C1 segment of cervical spinal cord (tissue), 14 donors: Measurements from ENCODE around the gene COG5.

Source experiments
- DNase-seq, 14 donors: peaks; one replicate each; lab custom pipeline; 2025; lab: John Stamatoyannopoulos, UW

Gene COG5

DNA sequence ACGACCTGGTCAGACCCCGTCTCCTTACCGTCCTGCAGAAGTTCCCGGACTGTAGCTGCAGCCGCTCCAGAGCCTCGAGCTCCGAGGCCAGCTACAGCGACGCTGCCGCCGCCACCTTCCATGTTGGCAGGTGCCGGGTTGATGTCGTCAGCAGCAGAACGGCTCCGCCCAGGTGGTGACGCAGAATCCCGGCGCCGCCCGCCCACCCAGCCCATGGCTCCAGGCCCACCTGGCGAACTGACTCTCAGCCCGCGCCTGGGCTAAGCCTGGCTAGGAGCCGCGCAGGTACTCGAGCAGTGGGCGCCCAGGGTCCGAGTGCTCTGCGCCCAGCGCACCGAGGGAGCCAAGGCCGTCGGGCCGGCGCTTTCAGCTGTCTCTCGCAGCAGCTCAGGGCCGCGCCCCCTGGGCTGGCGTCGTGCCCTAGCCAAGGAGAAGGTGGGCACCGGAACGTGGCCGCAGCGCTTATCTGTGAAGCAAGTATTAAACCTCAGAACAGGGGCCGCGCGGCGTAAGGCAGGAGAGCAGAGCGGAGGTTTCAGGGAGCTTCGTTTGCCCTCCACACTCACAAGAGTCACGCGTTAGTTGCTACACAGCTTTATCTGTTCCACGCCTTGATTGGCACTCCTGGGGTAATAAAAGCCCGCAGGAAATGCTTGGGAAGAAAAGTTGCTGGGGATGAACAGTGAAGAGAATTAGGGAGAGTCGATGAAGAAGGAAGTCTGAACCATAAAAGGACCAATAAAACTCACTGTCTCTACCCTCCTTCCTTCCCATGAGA is at the start of gene COG5, which contains the start of gene DUS4L:
Gene COG5 (minus strand): TSS at position 146 of the 778 bp plus-strand sequence. CDS start 24 bp downstream, at position 122.
Gene DUS4L (plus strand): TSS at position 197 of the 778 bp plus-strand sequence. CDS start 3,100 bp downstream, outside the sequence.
- DNase-seq: peak in 13 of 14 donors; percentile 52 to 86 (median 80)

DNA sequence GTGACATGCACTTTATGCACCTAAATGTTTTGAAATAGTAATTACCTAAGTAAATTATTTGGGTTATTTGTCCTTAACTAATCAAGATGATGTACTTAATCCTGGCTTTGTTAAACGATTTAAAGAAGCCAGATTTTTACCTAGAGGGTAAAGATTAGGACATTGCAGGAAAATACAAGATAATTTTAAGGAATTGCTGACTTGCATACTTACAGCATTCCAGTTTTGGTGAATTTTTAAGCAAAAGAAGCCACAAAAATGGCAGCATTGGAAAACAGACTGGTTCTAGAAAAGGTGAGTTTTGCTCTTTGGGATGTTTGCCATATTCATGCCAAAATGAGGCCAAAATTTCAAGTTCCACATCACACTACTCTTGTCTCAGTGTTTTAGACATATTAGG is 49.7 kb upstream of the COG5 start:
- DNase-seq: no peak

DNA sequence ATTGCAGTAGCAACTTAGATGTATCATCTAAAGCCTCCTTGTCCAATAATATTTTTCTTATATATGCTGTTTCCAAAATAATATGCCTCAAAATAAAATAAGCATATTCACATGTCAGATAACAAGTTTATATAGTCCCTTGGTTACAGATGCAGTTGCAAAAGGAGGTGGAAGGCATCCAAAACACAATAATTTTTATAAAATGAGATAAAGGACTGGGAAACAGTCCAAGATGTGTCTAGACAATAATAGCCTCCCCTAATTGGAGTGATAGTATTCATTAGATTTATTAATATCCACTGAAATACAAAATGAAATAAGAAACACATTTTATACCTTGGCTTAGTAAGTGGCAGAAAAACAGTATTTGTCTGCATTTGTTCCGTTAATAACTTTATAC is 46.6 kb upstream of the COG5 start:
- DNase-seq: no peak

DNA sequence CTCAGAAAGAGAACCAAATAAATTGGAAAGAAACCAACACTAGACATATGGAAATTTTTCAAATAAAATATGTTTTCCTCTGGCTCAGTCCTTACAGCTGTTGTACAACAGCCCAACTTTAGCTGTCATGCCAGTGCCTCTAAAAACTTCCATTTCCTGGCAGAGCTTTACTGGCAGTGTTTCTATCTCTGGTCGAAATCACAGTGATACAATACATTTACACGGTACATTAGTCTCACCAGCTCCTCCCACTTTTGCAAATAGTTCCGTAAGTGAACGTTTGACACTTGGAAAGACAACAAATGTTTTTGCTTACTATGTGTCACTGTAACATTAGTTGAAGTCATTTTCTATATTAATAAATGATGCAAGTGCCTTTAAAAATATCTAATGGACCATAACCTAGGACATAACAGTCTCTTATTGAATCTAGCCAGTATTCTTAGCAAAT is 46.1 kb upstream of the COG5 start:
- DNase-seq: no peak

DNA sequence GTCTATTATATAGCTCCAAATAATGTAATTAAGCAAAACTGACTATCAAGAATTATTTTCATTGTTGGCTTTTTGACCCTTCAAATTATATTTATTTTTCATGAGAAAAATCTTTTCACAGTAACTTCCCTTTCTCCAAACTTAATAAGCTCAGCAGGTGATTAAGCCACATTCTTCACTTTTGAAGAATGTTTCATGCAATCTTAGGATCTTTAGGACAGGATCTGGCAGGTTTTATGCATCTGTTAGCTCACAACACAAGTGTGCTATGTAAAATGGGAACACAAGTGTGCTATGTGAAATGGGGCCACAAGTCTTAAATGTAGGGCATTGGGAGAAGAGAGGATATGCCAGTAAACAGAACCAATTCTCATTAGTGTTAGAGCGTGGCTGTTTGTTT is 42.6 kb upstream of the COG5 start:
- DNase-seq: no peak

DNA sequence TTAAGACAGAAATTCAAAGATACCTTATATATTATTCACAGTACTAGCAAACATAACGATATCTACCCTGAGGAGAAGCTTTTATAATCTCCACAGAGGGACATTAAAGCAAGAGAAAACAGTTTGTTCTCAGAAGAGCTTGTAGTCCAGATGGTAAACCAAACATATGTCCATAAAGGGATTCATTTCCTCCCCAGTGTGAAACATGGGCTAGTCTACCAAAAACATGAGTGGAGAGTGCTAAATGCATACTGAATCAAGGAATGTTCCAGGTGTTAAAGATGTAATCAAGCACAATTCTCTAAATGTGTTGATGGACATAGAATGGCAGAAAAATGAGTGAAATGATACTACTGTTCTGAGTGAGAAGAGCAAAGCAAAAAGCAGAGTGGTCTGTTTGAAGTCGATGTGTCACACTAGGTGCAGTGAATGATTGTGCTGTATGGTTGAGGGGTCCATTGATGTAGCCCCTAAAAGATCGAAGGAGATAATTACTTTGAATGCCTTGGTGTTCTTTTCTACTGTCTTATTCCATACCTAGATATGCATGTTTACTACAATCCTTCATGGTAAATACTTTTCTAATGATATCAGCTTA is 41.6 kb upstream of the COG5 start:
- peak in 1 of 14 donors; percentile 79 for DNase-seq

DNA sequence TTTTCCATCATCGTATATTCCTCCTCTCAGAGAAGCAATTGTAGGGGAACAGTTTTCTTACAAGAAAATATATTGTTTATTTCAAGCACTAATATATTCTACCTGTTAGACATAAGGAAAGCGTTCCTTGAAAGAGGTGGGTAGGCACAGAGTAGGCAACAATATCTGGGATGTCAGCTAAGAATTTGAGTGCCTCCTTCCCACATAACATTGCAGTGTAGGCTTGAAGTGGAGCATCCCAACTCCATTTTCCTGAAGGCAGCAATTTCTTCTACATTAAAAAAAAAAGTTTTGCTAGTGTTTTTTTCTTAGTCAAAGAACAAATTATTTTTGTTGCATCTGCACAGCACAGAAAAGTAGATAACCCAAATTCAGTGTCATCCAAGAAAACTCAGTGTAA is 37.1 kb upstream of the COG5 start:
- DNase-seq: no peak

DNA sequence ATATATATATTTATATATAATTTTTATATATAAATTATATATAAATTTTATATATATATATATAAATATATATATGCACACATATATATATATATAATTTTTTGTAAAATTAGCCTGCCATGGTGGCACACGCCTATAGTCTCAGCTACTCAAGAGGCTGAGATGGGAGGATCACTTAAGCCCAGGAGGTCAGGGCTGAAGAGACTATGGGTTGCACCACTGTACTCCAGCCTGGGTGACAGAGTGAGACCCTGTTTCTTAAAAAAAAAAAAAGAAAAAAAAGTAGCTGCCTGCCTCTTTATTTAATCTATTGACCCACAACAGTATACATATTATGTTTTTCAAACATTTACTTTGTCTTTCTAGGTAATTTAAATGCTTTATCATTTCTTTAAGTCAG is 35.5 kb upstream of the COG5 start:
- DNase-seq: no peak

DNA sequence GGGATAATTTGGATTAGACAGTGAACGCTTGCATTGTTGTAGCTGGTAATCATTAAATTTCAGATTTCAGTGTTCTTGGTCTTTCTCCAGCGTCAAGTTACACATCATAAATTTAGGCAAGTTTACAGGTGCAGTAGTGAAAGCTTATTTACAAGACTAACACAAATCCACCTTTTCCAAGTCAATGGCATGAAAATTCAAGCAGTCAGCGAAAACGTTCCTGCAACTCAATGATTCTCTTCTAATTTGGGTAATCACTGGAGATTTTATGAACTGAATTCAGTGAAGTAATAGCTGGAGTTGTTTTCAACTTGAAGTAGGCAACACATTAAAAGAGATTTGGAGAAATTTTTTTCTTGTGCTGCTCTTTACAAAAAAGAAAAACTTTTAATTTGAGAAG is 34.2 kb upstream of the COG5 start:
- DNase-seq: no peak

DNA sequence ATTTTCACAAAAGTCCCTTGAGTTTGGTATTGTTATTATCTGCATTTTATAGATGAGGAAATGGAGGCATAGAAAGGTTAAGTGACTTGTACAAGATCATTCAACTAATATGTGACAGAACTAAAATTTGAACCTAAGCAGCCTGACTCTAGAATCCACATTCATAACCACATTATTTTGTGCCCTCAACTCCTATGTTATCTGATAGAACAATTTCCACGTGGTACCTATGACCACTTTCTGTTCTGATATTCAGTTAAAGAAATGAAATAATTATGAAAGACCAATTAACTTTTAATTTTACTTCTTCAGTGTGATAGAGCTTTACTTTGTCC is 33.8 kb upstream of the COG5 start:
- DNase-seq: no peak

DNA sequence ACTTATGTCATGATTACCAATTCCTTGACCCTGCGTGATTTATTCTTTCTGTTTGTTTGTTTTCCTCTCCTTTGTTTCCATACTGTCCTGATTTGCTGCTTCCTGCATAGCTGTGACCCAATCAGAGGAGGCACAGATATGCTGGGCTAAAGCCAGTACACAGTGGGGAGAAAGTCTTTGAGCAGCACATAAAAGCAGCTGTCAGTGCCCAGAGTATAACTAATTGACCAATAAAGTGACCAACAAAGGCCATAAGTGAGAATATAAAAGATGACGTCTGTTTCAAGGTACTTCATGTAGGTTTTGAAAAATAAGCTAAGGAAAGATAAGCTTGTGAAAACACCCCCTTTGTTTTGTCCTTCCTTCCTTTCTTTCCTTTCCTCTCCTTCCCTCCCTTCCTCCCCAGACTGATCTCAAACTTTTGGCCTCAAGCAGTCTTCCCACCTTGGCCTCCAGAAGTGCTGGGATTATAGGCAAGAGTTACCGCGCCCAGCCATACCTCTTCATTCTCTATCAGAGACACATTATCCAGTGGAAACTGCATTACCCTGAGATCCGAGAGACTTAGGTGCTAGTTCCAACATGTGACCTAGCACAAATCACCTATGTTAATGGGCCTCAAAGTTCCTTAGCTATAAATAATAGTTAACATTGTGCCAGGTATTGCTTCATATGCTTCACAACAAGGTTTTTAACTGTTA is 33.3 kb upstream of the COG5 start:
- no peak for DNase-seq

DNA sequence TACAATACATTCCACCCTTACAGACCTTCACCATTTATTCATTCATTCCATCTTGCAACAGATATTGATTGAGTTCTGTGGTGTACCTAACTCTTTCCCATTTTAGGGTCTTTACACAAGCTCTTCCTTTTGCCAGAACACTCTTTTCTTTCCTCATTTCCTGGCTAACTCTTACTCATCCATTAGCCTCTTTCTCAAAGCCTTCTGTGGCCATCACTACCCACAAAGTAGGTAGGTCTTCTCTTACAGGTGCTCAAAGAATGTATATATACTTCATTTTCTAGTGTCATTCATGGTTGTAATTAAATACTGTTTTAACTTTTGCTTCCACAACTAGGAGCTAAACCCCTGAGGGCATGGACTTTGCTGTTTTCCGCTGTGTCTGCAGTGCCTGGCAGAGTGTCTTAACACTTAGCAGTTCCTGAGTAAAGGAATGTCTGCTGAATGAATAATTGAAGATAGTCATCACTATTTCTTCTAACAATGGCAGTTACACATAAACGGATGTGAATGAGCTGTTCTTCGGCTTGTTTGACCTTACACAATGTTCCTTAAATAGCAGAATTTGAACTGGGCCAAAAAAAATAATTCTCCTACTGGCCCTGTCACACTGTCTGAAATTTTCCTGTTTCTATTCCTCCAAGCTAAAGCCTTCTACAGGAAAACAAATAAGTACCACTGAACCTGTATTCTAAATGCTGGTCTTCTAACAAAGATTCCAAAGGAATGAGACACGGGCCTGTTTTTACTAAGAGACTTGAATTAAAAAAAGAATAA is 31.4 kb upstream of the COG5 start:
- DNase-seq: no peak

DNA sequence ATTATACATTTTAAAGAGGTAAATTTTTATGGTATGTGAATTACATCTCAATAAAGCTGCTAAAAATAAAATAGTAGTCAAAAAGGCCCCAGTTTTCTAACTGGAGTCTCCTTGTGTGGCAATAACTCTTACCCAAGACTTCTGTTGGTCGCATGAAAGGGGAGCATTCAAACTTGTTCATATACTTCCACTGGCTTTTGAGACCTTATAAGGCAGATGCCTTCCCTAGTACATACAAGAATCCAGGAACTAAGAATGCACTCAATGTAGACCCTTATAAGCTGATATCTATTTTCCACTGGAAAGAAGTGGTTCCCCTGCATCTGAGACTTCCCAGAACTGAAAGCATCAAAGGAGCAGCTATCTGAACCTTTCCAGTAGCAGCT is 29.3 kb upstream of the COG5 start:
- no peak for DNase-seq

DNA sequence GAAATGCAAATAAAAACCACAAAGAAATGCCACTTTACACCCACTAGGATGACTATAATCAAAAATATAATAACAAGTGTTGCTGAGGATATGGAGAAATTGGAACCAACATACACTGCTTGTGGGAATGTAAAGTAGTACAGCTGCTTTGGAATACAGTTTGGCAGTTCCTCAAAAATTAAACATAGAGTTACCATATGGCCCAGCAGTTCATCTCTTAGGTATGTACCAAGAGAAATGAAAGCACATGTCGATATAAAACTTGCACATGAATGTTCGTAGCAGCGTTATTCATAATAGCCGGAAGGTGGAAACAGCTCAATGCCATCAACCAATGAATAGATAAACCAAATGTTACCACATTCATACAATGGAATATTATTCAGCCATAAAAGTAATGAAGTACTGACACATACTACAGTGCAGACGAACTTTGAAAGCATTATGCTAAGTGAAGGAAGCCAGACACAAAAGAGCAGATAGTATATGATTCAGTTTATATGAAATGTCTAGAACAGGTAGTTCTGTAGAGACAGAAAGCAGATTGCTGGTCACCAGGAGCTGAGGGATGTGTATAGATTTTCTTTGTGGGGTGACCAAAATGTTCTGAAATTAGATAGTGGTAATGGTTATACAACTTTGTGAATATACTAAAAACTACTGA is 28.8 kb upstream of the COG5 start:
- DNase-seq: no peak

DNA sequence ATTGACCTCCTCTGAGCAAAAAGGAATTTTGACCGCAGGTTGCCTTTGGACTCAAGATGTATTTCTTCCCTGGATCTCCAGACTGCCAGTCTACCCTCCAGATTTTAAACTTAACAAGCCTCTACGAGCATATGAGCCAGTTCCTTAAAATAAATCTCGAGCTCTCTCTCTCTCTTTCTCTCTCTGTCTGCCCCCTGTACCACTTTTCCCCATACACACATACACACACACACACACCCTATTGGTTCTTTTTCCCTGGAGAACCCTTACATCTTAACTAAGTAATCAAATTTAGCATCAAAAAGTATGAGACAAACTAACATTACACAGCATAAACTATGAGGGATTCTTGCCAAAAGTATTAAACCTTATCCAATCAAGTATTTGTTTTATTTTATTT is 27.7 kb upstream of the COG5 start:
- DNase-seq: no peak

DNA sequence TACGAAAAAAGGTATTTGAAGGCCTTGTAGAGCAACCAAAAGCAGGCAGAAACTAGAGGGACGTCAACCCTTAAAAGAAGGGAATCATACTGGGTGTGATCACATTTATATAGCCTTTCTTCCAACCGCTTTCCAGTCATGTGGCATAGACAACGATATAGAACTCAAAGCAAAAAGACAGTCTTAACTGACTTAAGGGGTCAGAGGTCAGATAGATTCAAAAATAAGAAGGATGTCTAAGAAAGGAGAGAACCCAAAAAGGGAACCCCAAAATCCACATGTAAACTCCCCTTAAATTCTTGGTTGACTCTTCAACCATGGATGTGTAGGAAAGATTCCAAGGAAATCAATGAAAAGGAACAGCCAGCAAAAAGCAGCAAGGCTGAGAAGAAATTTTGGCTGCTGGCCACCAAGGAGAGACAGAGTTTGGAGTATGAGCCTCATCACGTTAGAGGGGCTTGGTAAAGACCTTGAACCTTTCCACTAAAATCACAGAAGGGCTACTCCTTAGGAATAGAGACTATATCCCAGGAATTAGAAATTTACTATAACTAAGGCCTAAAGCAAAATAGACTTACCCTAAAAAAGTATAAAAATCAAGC is 24.9 kb upstream of the COG5 start:
- DNase-seq: no peak

DNA sequence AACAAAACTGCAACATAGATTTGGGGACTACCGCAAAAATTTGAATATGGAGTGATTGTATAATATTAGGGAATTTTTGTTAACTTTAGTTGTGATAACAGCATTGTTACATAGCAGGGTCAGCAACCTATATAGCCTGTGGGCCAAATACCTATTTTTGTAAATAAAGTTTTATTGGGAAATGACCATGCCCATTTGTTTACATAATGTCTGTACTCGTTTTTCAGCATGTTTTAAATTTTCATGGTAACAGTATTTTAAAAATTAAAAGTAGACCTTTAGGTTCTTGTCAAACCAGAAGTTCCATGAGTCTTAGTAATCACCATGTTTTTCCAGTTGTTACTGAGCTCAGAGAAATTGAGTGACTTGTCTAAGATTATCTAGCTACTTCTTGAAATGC is 21.0 kb upstream of the COG5 start:
- DNase-seq: no peak

DNA sequence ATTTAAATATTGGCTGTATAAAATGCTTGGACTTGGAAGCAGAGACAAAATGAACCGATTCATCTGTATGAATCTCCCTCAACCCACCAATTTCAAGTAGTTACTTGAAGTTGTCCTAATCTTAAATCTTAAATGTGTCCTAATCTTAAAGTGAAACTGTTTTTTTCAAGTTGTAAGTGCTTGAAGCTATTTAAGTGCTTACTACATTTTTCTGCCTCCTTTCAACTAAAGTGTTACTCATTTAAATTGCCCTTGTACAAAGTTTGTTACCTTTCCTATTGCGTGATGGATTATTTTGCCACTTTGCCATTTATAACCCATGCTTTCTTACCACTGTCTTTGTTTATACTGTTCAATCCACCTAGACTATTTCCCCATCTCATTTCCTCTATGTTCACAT is 19.2 kb upstream of the COG5 start:
- no peak for DNase-seq

DNA sequence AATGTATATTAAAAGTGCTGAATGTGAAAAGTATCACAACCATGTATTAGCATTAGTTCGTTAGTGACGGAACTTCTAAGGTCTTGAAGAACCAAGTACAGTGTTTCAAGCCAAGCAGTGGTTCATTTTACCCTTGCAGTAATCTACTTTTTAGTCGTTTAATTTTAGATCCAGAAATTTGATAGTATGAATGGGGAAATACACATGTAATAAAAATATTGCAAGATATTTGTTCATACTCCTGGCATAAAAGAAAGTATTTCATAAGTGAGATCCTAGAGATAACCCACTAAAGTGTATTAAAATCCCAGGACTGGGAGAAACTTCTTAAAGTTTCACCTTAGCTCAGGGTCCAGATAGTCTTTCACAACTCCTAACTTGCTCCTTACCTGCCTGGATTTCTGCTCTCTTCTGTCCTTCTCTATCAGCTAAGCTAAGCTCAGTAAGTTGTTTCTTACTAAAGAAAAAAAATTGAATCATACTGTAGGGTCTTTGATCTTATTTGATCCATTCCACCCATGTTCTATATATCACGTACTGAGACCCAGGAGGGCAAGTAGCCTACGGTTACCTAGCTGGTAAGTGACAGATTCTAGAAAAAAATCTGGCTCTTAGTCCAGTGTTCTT is 17.8 kb upstream of the COG5 start:
- peak in 1 of 14 donors; percentile 23 for DNase-seq

DNA sequence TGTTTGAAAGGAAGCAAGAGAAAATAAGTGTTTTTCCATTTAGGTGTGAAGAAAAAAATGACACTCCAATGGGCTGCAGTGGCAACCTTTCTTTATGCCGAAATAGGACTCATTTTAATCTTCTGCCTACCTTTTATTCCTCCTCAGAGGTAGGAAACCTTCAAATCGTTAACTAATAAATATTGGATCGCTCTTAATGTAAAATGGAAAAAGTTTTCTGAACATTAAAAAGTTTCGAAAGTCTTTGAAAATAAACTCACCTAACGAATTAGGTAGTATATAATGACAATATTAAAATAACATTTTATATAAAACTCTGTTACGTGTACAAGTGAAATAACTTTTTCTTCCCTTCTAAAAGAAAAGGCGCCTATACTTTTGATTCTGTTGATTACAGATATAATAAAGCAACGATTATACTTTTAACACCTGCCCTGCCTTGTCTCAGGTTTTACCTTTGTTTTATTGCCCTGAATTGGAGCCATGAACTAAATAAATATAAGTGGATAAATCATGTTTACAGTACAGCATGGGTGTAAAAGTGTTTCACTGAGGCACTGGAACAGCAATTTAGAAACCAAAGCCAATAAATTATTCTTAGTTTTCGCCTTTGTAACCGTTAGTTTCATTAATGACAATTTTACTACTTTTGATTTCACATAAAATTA is 17.1 kb upstream of the COG5 start:
- DNase-seq: no peak
